ENCODE data around the gene SSX4.
"Not testable (repeated sequence)": the region's sequence is repeated elsewhere in the genome, so short reads cannot be mapped to it uniquely, and the experiment has no call there.

GRCh38 chrX:48411860-48412259 lies 28.5 kb downstream of the SSX4 start, which contains the start of gene SSX4B:
- TF ChIP-seq CTCF, POLR2A, POLR2AphosphoS5 (IDR thresholded peaks at IDR 0.05): not testable (repeated sequence)

All from prostate gland (tissue), 2 donors.